Amniotic stem cell (primary cell): ENCODE measurements around the gene PRRX2.

Experiments used
- DNase-seq: peaks from one replicate; lab custom pipeline; 2025; lab: John Stamatoyannopoulos, UW

Gene PRRX2

GRCh38 chr9:129709438-129710168 is 44.2 kb downstream of the PRRX2 start:
- DNase-seq, result no peak

GRCh38 chr9:129710169-129710453 is 44.7 kb downstream of the PRRX2 start:
- no peak for DNase-seq

- DNase-seq, result peak; percentile 52
Measured at GRCh38 chr9:129712634-129713401, 47.4 kb downstream of the PRRX2 start.

GRCh38 chr9:129713402-129713679 is 47.9 kb downstream of the PRRX2 start:
- DNase-seq, result no peak

GRCh38 chr9:129714511-129715061 is 49.1 kb downstream of the PRRX2 start:
- DNase-seq, result no peak

- no peak for DNase-seq
Measured at GRCh38 chr9:129716091-129716490, 50.6 kb downstream of the PRRX2 start.

- DNase-seq, result no peak
Measured at GRCh38 chr9:129717991-129718390, 52.5 kb downstream of the PRRX2 start.

- DNase-seq, result no peak
Measured at GRCh38 chr9:129718647-129719046, 53.2 kb downstream of the PRRX2 start.

- no peak for DNase-seq
Measured at GRCh38 chr9:129719135-129719534, 53.7 kb downstream of the PRRX2 start.

- DNase-seq, result no peak
Measured at GRCh38 chr9:129720181-129720864, 54.9 kb downstream of the PRRX2 start.

GRCh38 chr9:129720865-129721545 is 55.6 kb downstream of the PRRX2 start:
- DNase-seq, result no peak

GRCh38 chr9:129722913-129723312 is 57.5 kb downstream of the PRRX2 start:
- no peak for DNase-seq

- DNase-seq, result no peak
Measured at GRCh38 chr9:129724456-129725190, 59.2 kb downstream of the PRRX2 start.

- no peak for DNase-seq
Measured at GRCh38 chr9:129725795-129726251, 60.4 kb downstream of the PRRX2 start.

- peak; percentile 53 for DNase-seq
Measured at GRCh38 chr9:129726322-129727160, 61.1 kb downstream of the PRRX2 start.

GRCh38 chr9:129728744-129729143 is 63.3 kb downstream of the PRRX2 start:
- DNase-seq, result no peak

GRCh38 chr9:129731477-129732085 is 66.1 kb downstream of the PRRX2 start:
- DNase-seq, result no peak

- DNase-seq, result no peak
Measured at GRCh38 chr9:129732100-129732499, 66.7 kb downstream of the PRRX2 start.

- no peak for DNase-seq
Measured at GRCh38 chr9:129732946-129733631, 67.6 kb downstream of the PRRX2 start.

GRCh38 chr9:129733632-129733953 is 68.1 kb downstream of the PRRX2 start:
- no peak for DNase-seq
